Uterus (tissue), 2 donors: ENCODE results near the gene GRM5.

Experiments used
- CTCF ChIP-seq, 4 experiments: fragments of 200-600 bp in 2 of 4; fragments of 450-650 bp in 2 of 4; sonication (generic) in 2 of 4; IDR thresholded peaks; one replicate each; pipeline ENCODE4 v1.5.1; 2016 to 2019; ENCODE audit warnings: antibody characterized with exemption in 4 of 4, mild to moderate bottlenecking in 2 of 4, moderate library complexity in 1 of 4
- POLR2A ChIP-seq, 2 donors: fragments of 450-650 bp; IDR thresholded peaks; one replicate each; pipeline ENCODE4 v1.6.1; 2016; ENCODE audit warnings: antibody characterized with exemption in 2 of 2, mild to moderate bottlenecking in 1 of 2, moderate library complexity in 1 of 2

- TF ChIP-seq CTCF (IDR thresholded peaks at IDR 0.05) (no peak), POLR2A (IDR thresholded peaks at IDR 0.05) (no peak)
These were observed 512.6 kb downstream of the GRM5 start for GRCh38 chr11:88553204-88553603.
